Fibroblast of lung (primary cell): Measurements from ENCODE around the gene ZNF680. TPM values are rescaled to one million over a fixed set of nuclear protein-coding genes. Genes with fewer than 3 reads are reported as not detected.

Source experiments
- DNase-seq, 2 donors: peaks; one replicate each; pipeline versions ENCODE4 v3.0.0 to v3.0.0-alpha.2; 2010; ENCODE audit warnings: low read depth in 2 of 2
- H2AFZ ChIP-seq: 2 replicates; pipeline ENCODE4 v1.5.1; 2012; ENCODE audit warnings: low read length, control low read depth, inconsistent platforms
- H3K27ac ChIP-seq: 2 replicates; pipeline ENCODE4 v1.5.1; 2011; ENCODE audit warnings: low read length, control low read depth; ENCODE audit not compliant: insufficient read depth
- H3K27me3 ChIP-seq: 2 replicates; pipeline ENCODE4 v1.5.1; 2011; ENCODE audit warnings: mild to moderate bottlenecking, low read length; ENCODE audit not compliant: control insufficient read depth, insufficient read depth
- H3K36me3 ChIP-seq: 2 replicates; pipeline ENCODE4 v1.5.1; 2011; ENCODE audit warnings: low read length; ENCODE audit not compliant: control insufficient read depth, insufficient read depth
- H3K4me1 ChIP-seq: 2 replicates; pipeline ENCODE4 v1.5.1; 2011; ENCODE audit warnings: low read length; ENCODE audit not compliant: control insufficient read depth, insufficient read depth; ENCODE audit errors: extremely low read depth
- H3K4me2 ChIP-seq: 2 replicates; pipeline ENCODE4 v1.5.1; 2011; ENCODE audit warnings: low read length, control low read depth; ENCODE audit not compliant: insufficient read depth; ENCODE audit errors: extremely low read depth
- H3K4me3 ChIP-seq, 4 experiments: fragments of 200-600 bp in 1 of 4; sonication (generic) in 1 of 4; replicated peaks in 1 of 4; 2 replicates each; pipeline ENCODE4 v1.5.1; 2011 to 2016; ENCODE audit warnings: low read length in 4 of 4, low read depth in 3 of 4, mild to moderate bottlenecking in 3 of 4, control low read depth in 2 of 4, inconsistent platforms in 1 of 4, mixed read lengths in 1 of 4; ENCODE audit not compliant: insufficient read depth in 1 of 4; ENCODE audit errors: control extremely low read depth in 1 of 4
- H3K79me2 ChIP-seq: 2 replicates; pipeline ENCODE4 v1.5.1; 2012; ENCODE audit warnings: mild to moderate bottlenecking, low read length, inconsistent platforms; ENCODE audit not compliant: control insufficient read depth, insufficient read depth
- H3K9ac ChIP-seq: 2 replicates; pipeline ENCODE4 v1.5.1; 2011; ENCODE audit warnings: mild to moderate bottlenecking, low read length, control low read depth; ENCODE audit not compliant: insufficient read depth
- H3K9me3 ChIP-seq: 2 replicates; pipeline ENCODE4 v1.5.1; 2012; ENCODE audit warnings: low read depth, low read length; ENCODE audit not compliant: control insufficient read depth, insufficient read depth
- H4K20me1 ChIP-seq: 2 replicates; pipeline ENCODE4 v1.5.1; 2011; ENCODE audit warnings: low read length; ENCODE audit not compliant: control insufficient read depth, insufficient read depth; ENCODE audit errors: extremely low read depth
- EZH2 ChIP-seq: IDR thresholded peaks from 2 replicates; pipeline ENCODE4 v1.5.1; 2012; ENCODE audit warnings: low read length, control low read depth, mild to moderate bottlenecking; ENCODE audit errors: missing control alignments
- polyA plus RNA-seq, 2 donors: library from polyadenylated mRNA; depleted of rRNA in 1 of 2; stranded (reverse) in 1 of 2; unstranded in 1 of 2; fragments of >200 nt; gene quantifications; 2 replicates each; pipeline ENCODE4 v1.2.1, GENCODE V29; 2011 to 2012; ENCODE audit warnings: missing spikeins in 1 of 2
- total RNA-seq: library from RNA; depleted of rRNA; stranded (reverse); fragments of >200 nt; gene quantifications from 2 replicates; pipeline ENCODE4 v1.2.1, GENCODE V29; 2014
- TF ChIP-seq, protein P1 (sequence below), 2 donors: IDR thresholded peaks in 1 of 2; conservative IDR thresholded peaks in 1 of 2; 1 replicate in 1 of 2; 2 replicates in 1 of 2; pipeline ENCODE4 v1.5.1; 2011 to 2012; ENCODE audit warnings: low read length in 2 of 2, control low read depth in 1 of 2, inconsistent platforms in 1 of 2, low read depth in 1 of 2, mild to moderate bottlenecking in 1 of 2

The ZNF680 gene
- total and polyA plus RNA-seq, 2 donors (not counting 1 experiment from before 2014, with no cell fraction given) = 2.2 to 10.1 TPM

DNA sequence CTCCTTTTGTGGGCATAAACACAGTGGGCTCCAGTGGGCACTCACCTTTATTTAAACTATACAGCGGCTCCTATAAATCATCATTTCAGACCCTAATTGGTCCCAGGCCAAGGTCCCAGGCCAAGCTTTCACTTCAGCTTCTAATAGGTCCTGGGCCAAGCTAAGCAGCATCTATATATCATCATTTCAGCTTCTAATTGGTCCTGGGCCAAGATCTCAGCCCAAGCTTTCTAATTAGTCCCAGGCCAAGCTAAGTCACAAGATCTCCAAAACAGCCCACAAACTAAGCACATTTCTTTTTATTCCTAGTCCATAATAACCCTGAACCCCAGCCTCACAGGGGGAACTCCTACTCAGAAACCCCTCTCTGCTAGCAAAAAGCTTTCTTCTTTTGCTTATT lies 47.1 kb downstream of the ZNF680 start:
- H3K9me3 ChIP-seq = no peaks in the 10 kb centered on the region
- no peaks in the 10 kb centered on the region for H3K36me3 ChIP-seq
- H3K27me3 ChIP-seq = no peaks in the 10 kb centered on the region
- H3K4me3 ChIP-seq = no peak overlapping the region
- no peaks in the 10 kb centered on the region for H3K4me1 ChIP-seq
- DNase-seq = no peak
- no peak overlapping the region for H3K4me2 ChIP-seq
- no peaks in the 10 kb centered on the region for H4K20me1 ChIP-seq
- H3K9ac ChIP-seq = no peak overlapping the region
- H3K27ac ChIP-seq = no peak overlapping the region
- H2AFZ ChIP-seq = no peak overlapping the region
- no peaks in the 10 kb centered on the region for H3K79me2 ChIP-seq
- no peak for TF ChIP-seq EZH2
- TF ChIP-seq, protein P1, sequence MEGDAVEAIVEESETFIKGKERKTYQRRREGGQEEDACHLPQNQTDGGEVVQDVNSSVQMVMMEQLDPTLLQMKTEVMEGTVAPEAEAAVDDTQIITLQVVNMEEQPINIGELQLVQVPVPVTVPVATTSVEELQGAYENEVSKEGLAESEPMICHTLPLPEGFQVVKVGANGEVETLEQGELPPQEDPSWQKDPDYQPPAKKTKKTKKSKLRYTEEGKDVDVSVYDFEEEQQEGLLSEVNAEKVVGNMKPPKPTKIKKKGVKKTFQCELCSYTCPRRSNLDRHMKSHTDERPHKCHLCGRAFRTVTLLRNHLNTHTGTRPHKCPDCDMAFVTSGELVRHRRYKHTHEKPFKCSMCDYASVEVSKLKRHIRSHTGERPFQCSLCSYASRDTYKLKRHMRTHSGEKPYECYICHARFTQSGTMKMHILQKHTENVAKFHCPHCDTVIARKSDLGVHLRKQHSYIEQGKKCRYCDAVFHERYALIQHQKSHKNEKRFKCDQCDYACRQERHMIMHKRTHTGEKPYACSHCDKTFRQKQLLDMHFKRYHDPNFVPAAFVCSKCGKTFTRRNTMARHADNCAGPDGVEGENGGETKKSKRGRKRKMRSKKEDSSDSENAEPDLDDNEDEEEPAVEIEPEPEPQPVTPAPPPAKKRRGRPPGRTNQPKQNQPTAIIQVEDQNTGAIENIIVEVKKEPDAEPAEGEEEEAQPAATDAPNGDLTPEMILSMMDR (conservative IDR thresholded peaks at IDR 0.05 in 1 of 2, IDR thresholded peaks at IDR 0.05 in 1 of 2; ENCODE audit: low read depth in 1 of 2, low read length in 2 of 2) = no peak

DNA sequence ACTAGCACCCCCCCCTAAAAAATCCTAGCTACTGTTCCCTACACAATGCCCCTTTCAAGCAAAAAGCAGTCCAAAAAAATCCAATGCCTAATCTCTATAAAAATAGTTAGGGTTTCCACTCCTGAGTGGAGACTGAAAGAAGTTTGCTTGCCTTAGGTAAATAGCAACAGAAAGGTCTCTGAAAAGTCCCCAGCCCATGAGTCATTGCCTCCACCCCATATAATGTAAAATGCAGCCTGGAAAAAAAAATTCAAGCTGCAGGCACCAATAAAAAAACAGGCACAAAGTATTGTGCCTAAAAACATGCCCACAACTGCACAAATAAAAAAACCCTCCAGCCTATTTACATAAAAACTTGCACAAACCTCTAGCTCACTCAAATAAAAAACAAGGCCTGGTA lies 47.5 kb downstream of the ZNF680 start:
- H3K4me3 ChIP-seq = no peak overlapping the region
- H3K4me2 ChIP-seq = no peak overlapping the region
- H3K27ac ChIP-seq = no peak overlapping the region
- peak in 1 of 2 donors; percentile 41 for DNase-seq
- no peaks in the 10 kb centered on the region for H3K4me1 ChIP-seq
- H3K9me3 ChIP-seq = no peaks in the 10 kb centered on the region
- no peaks in the 10 kb centered on the region for H3K27me3 ChIP-seq
- H3K9ac ChIP-seq = no peak overlapping the region
- no peaks in the 10 kb centered on the region for H4K20me1 ChIP-seq
- H3K36me3 ChIP-seq = no peaks in the 10 kb centered on the region
- H2AFZ ChIP-seq = no peak overlapping the region
- no peaks in the 10 kb centered on the region for H3K79me2 ChIP-seq
- TF ChIP-seq EZH2 = no peak
- TF ChIP-seq, protein P1 (conservative IDR thresholded peaks at IDR 0.05 in 1 of 2, IDR thresholded peaks at IDR 0.05 in 1 of 2; ENCODE audit: low read depth in 1 of 2, low read length in 2 of 2) = no peak

DNA sequence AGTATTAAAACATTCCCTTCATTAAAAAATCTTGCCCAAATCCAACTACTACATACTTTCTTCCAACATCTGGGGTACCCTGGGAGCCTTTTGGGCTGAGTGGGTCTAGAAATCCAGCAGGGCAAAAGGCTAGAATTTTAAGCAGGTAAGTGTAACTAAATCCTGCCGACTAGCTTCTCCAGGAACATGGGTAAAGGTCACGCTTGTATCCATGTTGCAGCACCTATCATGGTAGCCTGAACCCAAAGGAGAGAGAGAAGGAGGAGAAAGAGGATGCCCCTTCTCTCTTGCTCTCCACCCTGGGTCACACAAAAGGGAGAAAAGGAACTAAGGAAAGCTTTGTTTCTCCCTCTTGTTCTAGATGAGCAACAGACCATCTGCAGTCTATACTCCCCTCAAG lies 53.3 kb downstream of the ZNF680 start:
- no peak for TF ChIP-seq EZH2
- TF ChIP-seq, protein P1 (conservative IDR thresholded peaks at IDR 0.05 in 1 of 2, IDR thresholded peaks at IDR 0.05 in 1 of 2; ENCODE audit: low read depth in 1 of 2, low read length in 2 of 2) = no peak
- Histone ChIP-seq H3K27ac (no peak overlapping the region), H4K20me1 (no peaks in the 10 kb centered on the region), H3K4me1 (no peaks in the 10 kb centered on the region), H3K9ac (no peak overlapping the region), H3K4me2 (no peak overlapping the region), H3K27me3 (no peaks in the 10 kb centered on the region), H3K36me3 (no peaks in the 10 kb centered on the region), H3K4me3 (no peak overlapping the region), H3K79me2 (no peaks in the 10 kb centered on the region), H3K9me3 (no peaks in the 10 kb centered on the region), H2AFZ (no peak overlapping the region)
- peak in 1 of 2 donors; percentile 10 for DNase-seq
